H1 (cell line): Measurements from ENCODE around the gene PTGDS. TPM values are rescaled to one million over a fixed set of nuclear protein-coding genes. Genes with fewer than 3 reads are reported as not detected.

Experiments used
- polyA plus RNA-seq, 7 experiments: library from polyadenylated mRNA; depleted of rRNA in 3 of 7; stranded (reverse) in 5 of 7; unstranded in 2 of 7; fragments of >200 nt in 5 of 7; fragments of 200-250 nt in 2 of 7; gene quantifications; 1 replicate in 5 of 7; 2 replicates in 1 of 7; 4 replicates in 1 of 7; pipeline versions ENCODE4 v1.2.1 to v1.2.3, GENCODE V29; 2011 to 2013; ENCODE audit warnings: missing spikeins in 2 of 7, mixed read lengths in 2 of 7
- total RNA-seq: library from RNA; stranded (reverse); fragmentation: NEBNext Ultra II Directional; extraction: Animal tissue kit (Norgen Biotek cat#: 25700); gene quantifications from 2 replicates; pipeline ENCODE4 v1.2.1, GENCODE V29; 2021
- TF ChIP-seq, protein P1 (sequence below), 3 experiments: IDR thresholded peaks; 1 replicate in 2 of 3; 2 replicates in 1 of 3; pipeline versions ENCODE4 v1.5.1 to v1.6.1; 2011; ENCODE audit warnings: low read length in 3 of 3, mild to moderate bottlenecking in 3 of 3, inconsistent platforms in 2 of 3, low read depth in 1 of 3, moderate library complexity in 1 of 3; ENCODE audit not compliant: insufficient read depth in 1 of 3; ENCODE audit errors: control extremely low read depth in 1 of 3

Gene PTGDS
- total and polyA plus RNA-seq, 2 of the 8 experiments (the other 6 are each of a cell fraction or from before 2014, with no cell fraction given), result 1.7 to 2.3 TPM

DNA sequence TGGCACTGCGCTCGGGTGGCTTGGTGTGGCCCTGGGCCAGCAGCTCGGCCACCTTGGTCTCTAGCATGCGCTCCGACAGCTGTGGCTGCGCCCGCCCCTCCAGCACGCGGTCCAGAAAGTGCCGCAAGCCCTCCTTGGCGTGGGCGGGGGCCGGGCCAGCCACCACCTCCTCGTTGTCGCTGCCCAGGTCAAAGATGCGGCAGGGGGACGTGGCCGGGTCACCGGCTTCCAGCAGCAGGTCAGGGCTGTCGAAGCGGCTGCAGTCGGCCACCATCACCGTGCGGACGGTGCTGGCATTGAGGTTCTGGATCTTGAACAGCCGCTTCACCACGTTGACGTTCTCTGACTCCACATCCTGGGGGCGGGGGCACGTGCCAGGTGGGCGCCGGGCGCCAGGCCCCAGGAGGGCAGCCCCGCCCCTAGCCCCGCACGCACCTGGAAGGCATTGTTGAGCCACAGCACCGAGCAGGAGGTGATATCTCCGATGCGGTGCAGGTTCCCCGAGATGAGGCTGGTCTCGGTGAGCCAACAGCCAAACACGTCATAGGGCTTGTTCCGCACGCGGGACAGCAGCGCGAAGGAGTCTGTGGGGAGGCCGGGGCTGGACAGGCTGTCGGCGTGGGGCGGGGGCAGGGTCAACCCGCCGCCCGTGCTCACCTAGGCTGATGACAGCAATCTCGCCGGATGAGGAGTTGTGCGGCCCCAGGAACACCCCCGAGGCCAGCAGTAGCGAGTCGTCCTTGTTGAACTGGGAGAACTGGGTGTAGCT, 35.0 kb upstream of the PTGDS start (continued):
- TF ChIP-seq, protein P1, sequence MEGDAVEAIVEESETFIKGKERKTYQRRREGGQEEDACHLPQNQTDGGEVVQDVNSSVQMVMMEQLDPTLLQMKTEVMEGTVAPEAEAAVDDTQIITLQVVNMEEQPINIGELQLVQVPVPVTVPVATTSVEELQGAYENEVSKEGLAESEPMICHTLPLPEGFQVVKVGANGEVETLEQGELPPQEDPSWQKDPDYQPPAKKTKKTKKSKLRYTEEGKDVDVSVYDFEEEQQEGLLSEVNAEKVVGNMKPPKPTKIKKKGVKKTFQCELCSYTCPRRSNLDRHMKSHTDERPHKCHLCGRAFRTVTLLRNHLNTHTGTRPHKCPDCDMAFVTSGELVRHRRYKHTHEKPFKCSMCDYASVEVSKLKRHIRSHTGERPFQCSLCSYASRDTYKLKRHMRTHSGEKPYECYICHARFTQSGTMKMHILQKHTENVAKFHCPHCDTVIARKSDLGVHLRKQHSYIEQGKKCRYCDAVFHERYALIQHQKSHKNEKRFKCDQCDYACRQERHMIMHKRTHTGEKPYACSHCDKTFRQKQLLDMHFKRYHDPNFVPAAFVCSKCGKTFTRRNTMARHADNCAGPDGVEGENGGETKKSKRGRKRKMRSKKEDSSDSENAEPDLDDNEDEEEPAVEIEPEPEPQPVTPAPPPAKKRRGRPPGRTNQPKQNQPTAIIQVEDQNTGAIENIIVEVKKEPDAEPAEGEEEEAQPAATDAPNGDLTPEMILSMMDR (IDR thresholded peaks at IDR 0.05; ENCODE audit: control extremely low read depth in 1 of 3, insufficient read depth in 1 of 3, low read depth in 1 of 3, low read length in 3 of 3), result no peak
